ENCODE results near the gene MOV10L1. TPM values are rescaled to one million over a fixed set of nuclear protein-coding genes. Genes with fewer than 3 reads are reported as not detected.

MOV10L1 gene
- total and polyA plus RNA-seq, 2 experiments from 2014 or later, result 0.73 to 1.8 TPM

DNA sequence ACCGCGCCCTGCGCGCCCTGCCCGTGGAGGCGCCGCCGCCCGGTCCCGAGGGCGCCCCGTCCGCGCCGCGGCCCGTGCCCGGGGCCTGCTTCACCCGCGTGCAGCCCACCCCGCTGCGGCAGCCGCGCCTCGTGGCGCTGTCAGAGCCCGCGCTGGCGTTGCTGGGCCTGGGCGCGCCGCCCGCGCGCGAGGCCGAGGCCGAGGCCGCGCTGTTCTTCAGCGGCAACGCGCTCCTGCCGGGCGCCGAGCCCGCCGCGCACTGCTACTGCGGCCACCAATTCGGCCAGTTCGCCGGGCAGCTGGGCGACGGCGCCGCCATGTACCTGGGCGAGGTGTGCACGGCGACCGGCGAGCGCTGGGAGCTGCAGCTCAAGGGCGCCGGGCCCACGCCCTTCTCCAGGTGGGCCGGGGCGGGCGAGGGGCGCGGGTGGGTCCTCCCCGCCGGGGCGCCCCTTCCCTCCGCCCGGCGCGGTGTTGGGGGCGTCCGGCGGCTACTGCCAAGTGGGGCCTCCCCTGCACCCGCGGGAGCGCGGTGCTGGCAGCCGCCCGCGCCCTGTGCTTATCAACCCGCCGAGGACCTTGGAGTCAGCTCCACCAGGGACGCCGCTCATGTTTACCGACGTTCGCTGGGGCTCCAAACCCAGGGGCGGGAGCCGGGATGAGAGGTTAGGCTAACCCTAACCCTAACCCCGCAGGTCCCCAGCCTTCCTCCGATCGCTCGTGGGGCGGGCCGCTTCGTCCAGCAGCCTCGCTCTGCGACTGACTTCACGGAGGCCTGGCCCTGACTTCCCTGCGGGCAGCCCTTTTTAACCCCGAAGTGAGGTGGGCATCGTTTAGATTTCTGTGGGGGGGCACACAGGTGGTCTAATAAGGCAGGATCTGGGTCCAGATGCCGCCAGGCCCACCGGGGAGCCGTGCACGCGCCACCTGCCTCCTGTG, 111.7 kb downstream of the MOV10L1 start:
- Histone ChIP-seq H2AFZ (no peak overlapping the region), H4K20me1 (replicated peaks; ENCODE audit: insufficient read depth) (peaks cover 13% of the 10 kb centered on the region)

DNA sequence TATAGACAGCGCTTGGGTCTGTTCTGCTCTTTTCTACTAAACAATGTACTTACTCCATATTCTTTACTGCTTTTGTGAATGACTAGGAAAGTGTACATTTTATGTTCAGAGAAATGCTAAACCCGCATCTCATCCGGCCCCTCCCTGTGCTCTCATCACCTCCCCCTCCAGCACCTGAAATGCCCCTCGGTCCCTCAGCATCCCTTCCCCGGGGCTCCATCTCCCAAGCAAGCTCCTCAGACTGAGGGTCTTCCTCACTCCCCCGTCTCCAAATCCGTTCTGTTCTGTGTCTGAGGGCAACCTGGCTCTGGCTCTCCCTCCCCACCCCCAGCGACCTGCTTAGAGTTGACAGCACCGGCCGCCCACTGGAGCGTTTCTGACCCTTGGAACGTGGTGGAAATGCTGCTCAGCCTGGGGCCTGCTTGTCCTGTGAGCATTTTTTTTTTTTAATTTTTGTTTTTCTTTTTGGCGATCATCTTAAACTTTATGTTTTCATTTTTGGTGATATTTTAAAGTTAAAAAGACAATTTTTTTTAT, 112.4 kb downstream of the MOV10L1 start:
- ATAC-seq (no peak), DNase-seq (ENCODE audit: low spot score) (no peak)
- Histone ChIP-seq H3K9me2 (ENCODE audit: insufficient read depth) (no peaks in the 10 kb centered on the region), H3K4me1 (ENCODE audit: insufficient read depth) (peaks cover 8% of the 10 kb centered on the region; the same call in 1 of the 2 replicates), H3F3A (replicated peaks; ENCODE audit: low read depth) (peaks cover 14% of the 10 kb centered on the region), H3K4me3 (peak overlapping the region; percentile 72), H3K27ac (ENCODE audit: low read depth) (no peak overlapping the region), H3K27me3 (ENCODE audit: insufficient read depth) (peaks cover 9% of the 10 kb centered on the region; the same call in 1 of the 2 replicates), H3K4me2 (peak overlapping the region; percentile 92), H2AFZ (no peak overlapping the region), H3K36me3 (ENCODE audit: insufficient read depth) (no peaks in the 10 kb centered on the region; the same call in 1 of the 2 replicates), H3K79me2 (replicated peaks; ENCODE audit: insufficient read depth) (peaks cover 21% of the 10 kb centered on the region), H4K20me1 (replicated peaks; ENCODE audit: insufficient read depth) (peaks cover 13% of the 10 kb centered on the region)
- H3K9me3 Mint-ChIP-seq, result peaks cover 6% of the 10 kb centered on the region; the same call in 2 of the 3 replicates
- no peak overlapping the region for H3K27ac Mint-ChIP-seq
- H3K27me3 Mint-ChIP-seq (ENCODE audit: insufficient read depth, low read depth, poor library complexity), result peaks cover 9% of the 10 kb centered on the region
- peaks cover 27% of the 10 kb centered on the region for H3K36me3 Mint-ChIP-seq (ENCODE audit: low read depth)
- H3K4me1 Mint-ChIP-seq, result peaks cover 14% of the 10 kb centered on the region
- peak overlapping the region; percentile 80 for H3K4me3 Mint-ChIP-seq
- TF ChIP-seq CREB1 (CRISPR knock-in tag; IDR thresholded peaks at IDR 0.05; ENCODE audit: low read depth) (no peak), EZH2phosphoT487 (IDR thresholded peaks at IDR 0.05; ENCODE audit: unreplicated experiment) (no peak), STAT1 (IDR thresholded peaks at IDR 0.05; ENCODE audit: unreplicated experiment) (no peak), JUNB (IDR thresholded peaks at IDR 0.05; ENCODE audit: unreplicated experiment) (no peak), POLR2AphosphoS5 (IDR thresholded peaks at IDR 0.05; ENCODE audit: low read depth) (no peak)
- TF ChIP-seq, protein P1, sequence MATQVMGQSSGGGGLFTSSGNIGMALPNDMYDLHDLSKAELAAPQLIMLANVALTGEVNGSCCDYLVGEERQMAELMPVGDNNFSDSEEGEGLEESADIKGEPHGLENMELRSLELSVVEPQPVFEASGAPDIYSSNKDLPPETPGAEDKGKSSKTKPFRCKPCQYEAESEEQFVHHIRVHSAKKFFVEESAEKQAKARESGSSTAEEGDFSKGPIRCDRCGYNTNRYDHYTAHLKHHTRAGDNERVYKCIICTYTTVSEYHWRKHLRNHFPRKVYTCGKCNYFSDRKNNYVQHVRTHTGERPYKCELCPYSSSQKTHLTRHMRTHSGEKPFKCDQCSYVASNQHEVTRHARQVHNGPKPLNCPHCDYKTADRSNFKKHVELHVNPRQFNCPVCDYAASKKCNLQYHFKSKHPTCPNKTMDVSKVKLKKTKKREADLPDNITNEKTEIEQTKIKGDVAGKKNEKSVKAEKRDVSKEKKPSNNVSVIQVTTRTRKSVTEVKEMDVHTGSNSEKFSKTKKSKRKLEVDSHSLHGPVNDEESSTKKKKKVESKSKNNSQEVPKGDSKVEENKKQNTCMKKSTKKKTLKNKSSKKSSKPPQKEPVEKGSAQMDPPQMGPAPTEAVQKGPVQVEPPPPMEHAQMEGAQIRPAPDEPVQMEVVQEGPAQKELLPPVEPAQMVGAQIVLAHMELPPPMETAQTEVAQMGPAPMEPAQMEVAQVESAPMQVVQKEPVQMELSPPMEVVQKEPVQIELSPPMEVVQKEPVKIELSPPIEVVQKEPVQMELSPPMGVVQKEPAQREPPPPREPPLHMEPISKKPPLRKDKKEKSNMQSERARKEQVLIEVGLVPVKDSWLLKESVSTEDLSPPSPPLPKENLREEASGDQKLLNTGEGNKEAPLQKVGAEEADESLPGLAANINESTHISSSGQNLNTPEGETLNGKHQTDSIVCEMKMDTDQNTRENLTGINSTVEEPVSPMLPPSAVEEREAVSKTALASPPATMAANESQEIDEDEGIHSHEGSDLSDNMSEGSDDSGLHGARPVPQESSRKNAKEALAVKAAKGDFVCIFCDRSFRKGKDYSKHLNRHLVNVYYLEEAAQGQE (IDR thresholded peaks at IDR 0.05; ENCODE audit: unreplicated experiment), result no peak

More for the DNA sequence above, 111.7 kb downstream of the MOV10L1 start:
- Mint-ChIP-seq H3K27me3 (ENCODE audit: insufficient read depth, low read depth, poor library complexity) (peaks cover 9% of the 10 kb centered on the region), H3K4me3 (peak overlapping the region; percentile 80), H3K4me1 (peaks cover 13% of the 10 kb centered on the region), H3K36me3 (ENCODE audit: low read depth) (peaks cover 26% of the 10 kb centered on the region), H3K27ac (no peak overlapping the region), H3K9me3 (peaks cover 6% of the 10 kb centered on the region; the same call in 2 of the 3 replicates)
- Histone ChIP-seq H3K79me2 (replicated peaks; ENCODE audit: insufficient read depth) (peaks cover 21% of the 10 kb centered on the region), H3K4me2 (peak overlapping the region; percentile 92), H3K36me3 (ENCODE audit: insufficient read depth) (no peaks in the 10 kb centered on the region; the same call in 1 of the 2 replicates), H3K4me1 (ENCODE audit: insufficient read depth) (peaks cover 8% of the 10 kb centered on the region; the same call in 1 of the 2 replicates), H3F3A (replicated peaks; ENCODE audit: low read depth) (peaks cover 14% of the 10 kb centered on the region), H3K9me2 (ENCODE audit: insufficient read depth) (no peaks in the 10 kb centered on the region), H3K27me3 (ENCODE audit: insufficient read depth) (peaks cover 9% of the 10 kb centered on the region; the same call in 1 of the 2 replicates), H3K4me3 (peak overlapping the region; percentile 72), H3K27ac (ENCODE audit: low read depth) (no peak overlapping the region)
- DNase-seq (ENCODE audit: low spot score), result peak; percentile 52
- ATAC-seq, result peak; percentile 1; the same call in 2 of the 3 replicates
- TF ChIP-seq NANOG (IDR thresholded peaks at IDR 0.05; ENCODE audit: borderline replicate concordance), result no peak
- TF ChIP-seq, protein P1 (IDR thresholded peaks at IDR 0.05; ENCODE audit: unreplicated experiment), result no peak
- TF ChIP-seq EZH2 (IDR thresholded peaks at IDR 0.05; ENCODE audit: low read depth, unreplicated experiment), result no peak
- TF ChIP-seq CREB1 (CRISPR knock-in tag; IDR thresholded peaks at IDR 0.05; ENCODE audit: low read depth), result no peak
- TF ChIP-seq POLR2AphosphoS5 (IDR thresholded peaks at IDR 0.05; ENCODE audit: low read depth), result no peak

All from GM23338 (cell line).